Epithelial cell of proximal tubule (primary cell): ENCODE results near the gene ARL8A. TPM values are rescaled to one million over a fixed set of nuclear protein-coding genes. Genes with fewer than 3 reads are reported as not detected.

Experiments
- DNase-seq: peaks from one replicate; pipeline ENCODE4 v3.0.0-alpha.2; 2011; ENCODE audit warnings: low read depth
- H3K4me3 ChIP-seq: 2 replicates; pipeline ENCODE4 v1.5.1; 2011; ENCODE audit warnings: low read depth, mild to moderate bottlenecking, low read length
- CTCF ChIP-seq: conservative IDR thresholded peaks from 2 replicates; pipeline ENCODE4 v1.5.1; 2012; ENCODE audit warnings: low read depth, mild to moderate bottlenecking, low read length
- total RNA-seq: library from RNA; depleted of rRNA; stranded (reverse); fragments of >200 nt; gene quantifications from 2 replicates; pipeline ENCODE4 v1.2.3, GENCODE V29; 2015

Gene ARL8A
- total RNA-seq, 1 donor from 2014 or later = 47.0 TPM

GRCh38 chr1:202090994-202091393 lies 53.5 kb downstream of the ARL8A start:
- no peak overlapping the region for H3K4me3 ChIP-seq
- no peak for DNase-seq

GRCh38 chr1:202088206-202088605 lies 56.3 kb downstream of the ARL8A start:
- DNase-seq = no peak
- no peak overlapping the region for H3K4me3 ChIP-seq
- no peak for TF ChIP-seq CTCF

More at GRCh38 chr1:202090994-202091393, 53.5 kb downstream of the ARL8A start:
- peak; percentile 18 for TF ChIP-seq CTCF

GRCh38 chr1:202086579-202087350 lies 57.8 kb downstream of the ARL8A start:
- H3K4me3 ChIP-seq = no peak overlapping the region
- DNase-seq = no peak
- TF ChIP-seq CTCF = no peak

GRCh38 chr1:202085682-202086373 lies 58.7 kb downstream of the ARL8A start:
- TF ChIP-seq CTCF = no peak
- no peak for DNase-seq

GRCh38 chr1:202084791-202085681 lies 59.5 kb downstream of the ARL8A start:
- TF ChIP-seq CTCF = no peak
- no peak overlapping the region for H3K4me3 ChIP-seq
- DNase-seq = no peak

More at GRCh38 chr1:202085682-202086373, 58.7 kb downstream of the ARL8A start:
- H3K4me3 ChIP-seq = no peak overlapping the region

Other genes with a start within 250 kb of the ARL8A start
- gene LMOD1, start 198.2 kb downstream of the ARL8A start, total RNA-seq = not detected in 2 replicates
- 59.6 and 81.5 TPM in 2 replicates for gene TIMM17A, start 189.2 kb downstream of the ARL8A start, total RNA-seq
- 81.8 and 124 TPM in 2 replicates for gene RNPEP, start 162.1 kb downstream of the ARL8A start, total RNA-seq
- gene ELF3, start 134.2 kb downstream of the ARL8A start, total RNA-seq = 70.2 and 265 TPM in 2 replicates
- gene GPR37L1, start 21.8 kb downstream of the ARL8A start, total RNA-seq = 0.06 and 0.07 TPM in 2 replicates
- gene PTPN7, start 15.9 kb upstream of the ARL8A start, total RNA-seq = 0.06 TPM in 1 of 2 replicates, not detected in the other
- under 0.01 TPM in 1 of 2 replicates, not detected in the other for gene LGR6, start 49.1 kb upstream of the ARL8A start, total RNA-seq
- 146 and 155 TPM in 2 replicates for gene UBE2T, start 197.2 kb upstream of the ARL8A start, total RNA-seq
- gene PPP1R12B, start 204.0 kb upstream of the ARL8A start, total RNA-seq = 2.5 and 21.6 TPM in 2 replicates